HPDE6-E6E7 (cell line): ENCODE measurements around the gene BCAP29.
"Not testable (repeated sequence)": the region's sequence is repeated elsewhere in the genome, so short reads cannot be mapped to it uniquely, and the experiment has no call there.

Experiments used
- DNase-seq: peaks from one replicate; pipeline ENCODE4 v3.0.0; 2011; ENCODE audit warnings: missing footprints; ENCODE audit errors: extremely low spot score

Gene BCAP29

GRCh38 chr7:107579885-107580715 is at the start of gene BCAP29:
BCAP29 (plus strand) TSS chr7:107580246; CDS start chr7:107580773, 527 bp downstream.
- no peak for DNase-seq

GRCh38 chr7:107530751-107531150 is 49.3 kb upstream of the BCAP29 start:
- DNase-seq: no peak

- DNase-seq: no peak
These were observed 45.9 kb upstream of the BCAP29 start for GRCh38 chr7:107534139-107534538.

GRCh38 chr7:107537228-107537627 is 42.8 kb upstream of the BCAP29 start:
- DNase-seq: not testable (repeated sequence)

GRCh38 chr7:107538001-107538400 is 42.0 kb upstream of the BCAP29 start:
- DNase-seq: no peak

GRCh38 chr7:107543338-107543993 is 36.6 kb upstream of the BCAP29 start:
- DNase-seq: no peak

- DNase-seq: no peak
These were observed 35.0 kb upstream of the BCAP29 start for GRCh38 chr7:107544848-107545591.

- DNase-seq: no peak
These were observed 28.1 kb upstream of the BCAP29 start for GRCh38 chr7:107551936-107552335.

GRCh38 chr7:107555893-107556292 is 24.2 kb upstream of the BCAP29 start:
- no peak for DNase-seq

GRCh38 chr7:107559864-107560263 is 20.2 kb upstream of the BCAP29 start:
- no peak for DNase-seq

GRCh38 chr7:107560898-107561516 is 19.0 kb upstream of the BCAP29 start:
- DNase-seq: no peak

GRCh38 chr7:107563081-107563774 is 16.8 kb upstream of the BCAP29 start:
- peak; percentile 31 for DNase-seq

GRCh38 chr7:107563775-107564552 is 16.1 kb upstream of the BCAP29 start, which contains the start of the genes COG5 and DUS4L:
COG5 (minus strand) TSS chr7:107563920; CDS start chr7:107563896, 24 bp downstream.
DUS4L (plus strand) TSS chr7:107563971; CDS start chr7:107567071, 3,100 bp downstream.
- DNase-seq: peak; percentile 66

GRCh38 chr7:107564553-107565298 is 15.3 kb upstream of the BCAP29 start:
- no peak for DNase-seq

- DNase-seq: no peak
These were observed 9.7 kb upstream of the BCAP29 start for GRCh38 chr7:107570298-107570697.

GRCh38 chr7:107573537-107573936 is 6.5 kb upstream of the BCAP29 start:
- no peak for DNase-seq

GRCh38 chr7:107579554-107579884 is 527 bp upstream of the BCAP29 start:
- DNase-seq: no peak

- DNase-seq: no peak
These were observed 804 bp downstream of the BCAP29 start for GRCh38 chr7:107580716-107581383.

GRCh38 chr7:107581387-107582013 is 1.5 kb downstream of the BCAP29 start:
- DNase-seq: no peak
